ENCODE data around the gene PLIN5.

PLIN5 gene

DNA sequence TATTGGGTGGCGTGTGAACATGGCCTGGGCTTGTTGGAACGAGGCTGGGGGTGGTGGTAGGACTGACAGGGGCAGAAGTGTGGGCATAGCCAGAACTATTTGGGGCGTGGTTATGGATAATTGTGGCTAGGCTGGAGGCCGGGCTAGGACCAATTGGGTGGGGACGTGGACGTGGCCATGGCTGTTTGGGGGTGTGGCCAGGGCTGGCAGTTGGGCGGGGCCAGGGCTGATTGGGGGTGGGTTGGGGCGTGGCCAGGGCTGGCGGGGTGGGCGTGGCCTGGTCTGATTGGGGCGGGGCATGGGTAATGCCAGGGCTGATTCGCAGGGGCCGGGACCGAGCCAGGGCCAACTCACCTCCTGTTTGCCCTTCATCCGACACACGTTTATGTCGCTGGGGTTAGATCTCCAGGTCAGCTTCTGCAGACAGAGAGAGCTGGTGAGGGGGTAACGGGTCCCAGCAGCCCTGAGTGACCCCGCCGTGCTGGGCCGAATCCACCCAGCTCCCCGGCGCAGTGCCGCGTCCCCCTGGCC, 21.6 kb upstream of the PLIN5 start:
- no peak for DNase-seq (ENCODE audit: low read depth, low spot score)
- TF ChIP-seq, protein P1, sequence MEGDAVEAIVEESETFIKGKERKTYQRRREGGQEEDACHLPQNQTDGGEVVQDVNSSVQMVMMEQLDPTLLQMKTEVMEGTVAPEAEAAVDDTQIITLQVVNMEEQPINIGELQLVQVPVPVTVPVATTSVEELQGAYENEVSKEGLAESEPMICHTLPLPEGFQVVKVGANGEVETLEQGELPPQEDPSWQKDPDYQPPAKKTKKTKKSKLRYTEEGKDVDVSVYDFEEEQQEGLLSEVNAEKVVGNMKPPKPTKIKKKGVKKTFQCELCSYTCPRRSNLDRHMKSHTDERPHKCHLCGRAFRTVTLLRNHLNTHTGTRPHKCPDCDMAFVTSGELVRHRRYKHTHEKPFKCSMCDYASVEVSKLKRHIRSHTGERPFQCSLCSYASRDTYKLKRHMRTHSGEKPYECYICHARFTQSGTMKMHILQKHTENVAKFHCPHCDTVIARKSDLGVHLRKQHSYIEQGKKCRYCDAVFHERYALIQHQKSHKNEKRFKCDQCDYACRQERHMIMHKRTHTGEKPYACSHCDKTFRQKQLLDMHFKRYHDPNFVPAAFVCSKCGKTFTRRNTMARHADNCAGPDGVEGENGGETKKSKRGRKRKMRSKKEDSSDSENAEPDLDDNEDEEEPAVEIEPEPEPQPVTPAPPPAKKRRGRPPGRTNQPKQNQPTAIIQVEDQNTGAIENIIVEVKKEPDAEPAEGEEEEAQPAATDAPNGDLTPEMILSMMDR (IDR thresholded peaks at IDR 0.05; ENCODE audit: low read depth, low read length) = no peak
- H3K4me3 ChIP-seq (ENCODE audit: low read depth, low read length) = no peak overlapping the region
- in situ Hi-C loops (cut with HindIII; ENCODE audit: low sequenced_read_pairs) = no loop called here

DNA sequence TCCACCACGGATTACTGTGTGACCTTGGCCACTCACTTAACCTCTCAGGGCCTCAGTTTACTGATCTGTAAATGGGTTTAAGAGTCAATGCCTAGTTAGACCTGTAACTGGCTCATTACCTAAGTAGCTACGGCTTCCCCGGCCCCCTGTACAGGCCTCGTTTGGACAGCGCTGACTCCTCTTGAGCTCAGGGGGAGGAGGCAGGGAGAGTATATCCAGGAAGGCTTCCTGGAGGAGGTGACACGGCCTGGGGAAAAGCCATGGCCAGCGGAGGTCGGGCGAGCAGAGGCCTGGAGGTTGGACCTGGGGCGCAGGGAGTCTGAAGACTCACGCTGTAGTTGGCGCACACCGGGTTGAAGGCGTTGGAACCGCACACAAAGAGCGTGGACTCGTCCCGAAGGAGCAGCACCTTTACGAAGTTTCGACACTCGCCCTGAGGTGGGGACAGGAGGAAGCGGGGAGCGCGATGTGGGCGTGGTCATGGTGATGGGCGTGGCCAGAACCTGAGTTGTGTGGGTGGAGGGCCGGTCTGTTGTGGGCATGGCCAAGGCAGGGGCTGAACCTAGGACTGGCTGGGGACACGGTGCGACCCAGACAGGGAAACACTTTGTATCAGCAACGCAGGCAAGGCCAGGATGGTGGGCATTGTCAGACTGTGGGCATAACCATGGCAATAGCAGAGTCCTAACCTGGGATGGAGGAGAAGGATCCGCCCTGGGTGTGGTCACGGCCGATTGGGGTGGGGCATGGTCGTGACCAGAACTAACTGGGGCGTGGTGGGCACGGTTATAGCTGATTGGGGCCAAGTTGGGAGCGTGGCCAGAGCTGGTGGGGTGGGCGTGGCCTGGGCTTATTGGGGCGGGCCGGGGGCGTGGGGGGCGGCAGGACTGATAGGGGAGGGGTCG, 20.9 kb upstream of the PLIN5 start:
- TF ChIP-seq, protein P1 (IDR thresholded peaks at IDR 0.05; ENCODE audit: low read depth, low read length) = no peak
- no peak overlapping the region for H3K4me3 ChIP-seq (ENCODE audit: low read depth, low read length)
- in situ Hi-C loops (cut with HindIII; ENCODE audit: low sequenced_read_pairs) = no loop called here
- no peak for DNase-seq (ENCODE audit: low read depth, low spot score)

DNA sequence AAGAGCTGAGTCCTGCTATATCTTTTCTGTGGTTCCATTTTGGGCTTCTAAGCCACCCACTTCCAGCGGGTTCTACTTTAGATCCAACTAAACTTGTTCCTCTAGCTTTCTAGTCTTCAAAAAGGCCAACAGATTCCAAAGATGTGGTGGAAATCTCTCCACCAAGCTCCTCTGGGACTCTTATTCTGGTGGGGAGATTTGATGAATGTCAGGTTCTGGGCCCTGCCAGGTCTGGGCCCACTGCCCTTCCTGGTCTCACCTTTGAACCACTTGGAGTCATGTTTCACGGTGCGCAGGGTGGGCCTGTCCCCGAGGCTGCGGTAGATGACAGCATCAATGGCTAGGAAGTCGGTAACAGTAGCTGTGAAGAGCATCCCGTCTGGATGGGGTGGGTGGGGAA, 19.7 kb upstream of the PLIN5 start:
- DNase-seq (ENCODE audit: low read depth, low spot score) = no peak
- in situ Hi-C loops (cut with HindIII; ENCODE audit: low sequenced_read_pairs) = no loop called here
- H3K4me3 ChIP-seq (ENCODE audit: low read depth, low read length) = no peak overlapping the region
- TF ChIP-seq, protein P1 (IDR thresholded peaks at IDR 0.05; ENCODE audit: low read depth, low read length) = no peak

GRCh38 chr19:4553775-4554174, 18.8 kb upstream of the PLIN5 start:
- TF ChIP-seq, protein P1 (IDR thresholded peaks at IDR 0.05; ENCODE audit: low read depth, low read length) = no peak
- in situ Hi-C loops (cut with HindIII; ENCODE audit: low sequenced_read_pairs) = no loop called here
- H3K4me3 ChIP-seq (ENCODE audit: low read depth, low read length) = no peak overlapping the region

GRCh38 chr19:4553092-4553695, 18.2 kb upstream of the PLIN5 start:
- TF ChIP-seq, protein P1 (IDR thresholded peaks at IDR 0.05; ENCODE audit: low read depth, low read length) = no peak
- in situ Hi-C loops (cut with HindIII; ENCODE audit: low sequenced_read_pairs) = no loop called here
- H3K4me3 ChIP-seq (ENCODE audit: low read depth, low read length) = no peak overlapping the region
- DNase-seq (ENCODE audit: low read depth, low spot score) = no peak

More at GRCh38 chr19:4553775-4554174, 18.8 kb upstream of the PLIN5 start:
- no peak for DNase-seq (ENCODE audit: low read depth, low spot score)

GRCh38 chr19:4552525-4552819, 17.4 kb upstream of the PLIN5 start:
- TF ChIP-seq, protein P1 (IDR thresholded peaks at IDR 0.05; ENCODE audit: low read depth, low read length) = no peak
- H3K4me3 ChIP-seq (ENCODE audit: low read depth, low read length) = no peak overlapping the region
- DNase-seq (ENCODE audit: low read depth, low spot score) = no peak
- in situ Hi-C loops (cut with HindIII; ENCODE audit: low sequenced_read_pairs) = no loop called here

Data from astrocyte of the spinal cord (primary cell).